H9 (cell line): ENCODE measurements around the gene DENND1A. TPM values are rescaled to one million over a fixed set of nuclear protein-coding genes. Genes with fewer than 3 reads are reported as not detected.

Experiments
- DNase-seq: peaks from one replicate; pipeline ENCODE4 v3.0.0-alpha.2; 2017
- H2AFZ ChIP-seq: one replicate; pipeline ENCODE4 v1.6.1; 2013; ENCODE audit warnings: mild to moderate bottlenecking, low read length, control low read depth, moderate library complexity
- H2AK5ac ChIP-seq: 2 replicates; pipeline ENCODE4 v1.6.1; 2013; ENCODE audit warnings: low read length, control low read depth, mixed read lengths; ENCODE audit not compliant: insufficient read length
- H2BK120ac ChIP-seq: one replicate; pipeline ENCODE4 v1.6.1; 2013; ENCODE audit warnings: low read depth, mild to moderate bottlenecking, low read length, control low read depth, inconsistent platforms; ENCODE audit not compliant: poor library complexity, severe bottlenecking
- H2BK12ac ChIP-seq: 2 replicates; pipeline ENCODE4 v1.6.1; 2013; ENCODE audit warnings: low read length, control low read depth, mixed read lengths, low read depth; ENCODE audit not compliant: insufficient read length
- H2BK15ac ChIP-seq: 2 replicates; pipeline ENCODE4 v1.6.1; 2013; ENCODE audit warnings: low read depth, low read length, control low read depth
- H2BK20ac ChIP-seq: one replicate; pipeline ENCODE4 v1.6.1; 2013; ENCODE audit warnings: low read depth, mild to moderate bottlenecking, low read length, control low read depth, inconsistent platforms; ENCODE audit not compliant: poor library complexity, severe bottlenecking
- H2BK5ac ChIP-seq: 2 replicates; pipeline ENCODE4 v1.6.1; 2013; ENCODE audit warnings: low read length, control low read depth, mixed read lengths; ENCODE audit not compliant: insufficient read length
- H3K14ac ChIP-seq: 2 replicates; pipeline ENCODE4 v1.6.1; 2013; ENCODE audit warnings: low read length, control low read depth; ENCODE audit not compliant: insufficient read depth
- H3K18ac ChIP-seq: 2 replicates; pipeline ENCODE4 v1.6.1; 2013; ENCODE audit warnings: low read depth, mild to moderate bottlenecking, mixed read lengths, low read length, control low read depth; ENCODE audit not compliant: insufficient read length
- H3K23ac ChIP-seq: 2 replicates; pipeline ENCODE4 v1.6.1; 2013; ENCODE audit warnings: low read length, control low read depth, mixed read lengths, low read depth; ENCODE audit not compliant: insufficient read length
- H3K23me2 ChIP-seq: 2 replicates; pipeline ENCODE4 v1.6.1; 2013; ENCODE audit warnings: low read depth, mild to moderate bottlenecking, mixed read lengths, low read length, control low read depth; ENCODE audit not compliant: insufficient read length, poor library complexity, severe bottlenecking
- H3K27ac ChIP-seq: 2 replicates; pipeline ENCODE4 v1.5.1; 2013; ENCODE audit warnings: low read length, control low read depth, mixed read lengths, low read depth; ENCODE audit not compliant: insufficient read length
- H3K27me3 ChIP-seq: 2 replicates; pipeline ENCODE4 v1.6.1; 2013; ENCODE audit warnings: low read length, control low read depth, inconsistent platforms; ENCODE audit not compliant: insufficient read depth
- H3K4ac ChIP-seq: 2 replicates; pipeline ENCODE4 v1.6.1; 2013; ENCODE audit warnings: low read depth, mild to moderate bottlenecking, control low read depth, inconsistent platforms, low read length, moderate library complexity
- H3K4me1 ChIP-seq: 2 replicates; pipeline ENCODE4 v1.6.1; 2013; ENCODE audit warnings: low read length, control low read depth, inconsistent platforms; ENCODE audit not compliant: insufficient read depth
- H3K4me2 ChIP-seq: 2 replicates; pipeline ENCODE4 v1.6.1; 2013; ENCODE audit warnings: low read length, control low read depth, mixed read lengths; ENCODE audit not compliant: insufficient read length, insufficient read depth
- H3K56ac ChIP-seq: 2 replicates; pipeline ENCODE4 v1.6.1; 2013; ENCODE audit warnings: low read depth, mild to moderate bottlenecking, mixed read lengths, low read length, control low read depth; ENCODE audit not compliant: insufficient read length
- H3K79me1 ChIP-seq: 2 replicates; pipeline ENCODE4 v1.6.1; 2013; ENCODE audit warnings: low read depth, mild to moderate bottlenecking, moderate library complexity, low read length, control low read depth, inconsistent platforms; ENCODE audit not compliant: insufficient read depth, poor library complexity, severe bottlenecking
- H3K79me2 ChIP-seq: 2 replicates; pipeline ENCODE4 v1.6.1; 2013; ENCODE audit warnings: low read length, control low read depth, inconsistent platforms; ENCODE audit not compliant: insufficient read depth
- H3K9ac ChIP-seq: 2 replicates; pipeline ENCODE4 v1.6.1; 2013; ENCODE audit warnings: low read length, control low read depth, mixed read lengths; ENCODE audit not compliant: insufficient read length; ENCODE audit errors: extremely low read depth
- H3K9me3 ChIP-seq: one replicate; pipeline ENCODE4 v1.6.1; 2013; ENCODE audit warnings: low read depth, low read length, inconsistent platforms; ENCODE audit not compliant: control insufficient read depth
- H3T11ph ChIP-seq: one replicate; pipeline ENCODE4 v1.6.1; 2013; ENCODE audit warnings: mild to moderate bottlenecking, low read length, control low read depth, inconsistent platforms
- H4K20me1 ChIP-seq: one replicate; pipeline ENCODE4 v1.6.1; 2013; ENCODE audit not compliant: control insufficient read depth, insufficient read length, insufficient read depth
- H4K5ac ChIP-seq: 2 replicates; pipeline ENCODE4 v1.6.1; 2013; ENCODE audit warnings: low read depth, mild to moderate bottlenecking, mixed read lengths, low read length, control low read depth; ENCODE audit not compliant: insufficient read length
- H4K8ac ChIP-seq: replicated peaks from 2 replicates; pipeline ENCODE4 v1.6.1; 2013; ENCODE audit warnings: low read length, control low read depth, mixed read lengths, low read depth; ENCODE audit not compliant: insufficient read length
- H4K91ac ChIP-seq: 2 replicates; pipeline ENCODE4 v1.6.1; 2013; ENCODE audit warnings: low read depth, mild to moderate bottlenecking, moderate library complexity, mixed read lengths, low read length, control low read depth; ENCODE audit not compliant: insufficient read length
- H3K27ac Mint-ChIP-seq, 3 experiments: 2 replicates in 2 of 3; 3 replicates in 1 of 3; pipeline ENCODE4 v1.8.0; 2020 to 2021; ENCODE audit warnings: mixed read lengths in 3 of 3, mild to moderate bottlenecking in 1 of 3, moderate library complexity in 1 of 3
- H3K27me3 Mint-ChIP-seq: 2 replicates; pipeline ENCODE4 v1.8.0; 2021; ENCODE audit warnings: low read depth, mild to moderate bottlenecking, moderate library complexity, mixed read lengths
- H3K36me3 Mint-ChIP-seq, 3 experiments: 2 replicates in 2 of 3; 3 replicates in 1 of 3; pipeline ENCODE4 v1.8.0; 2020 to 2021; ENCODE audit warnings: low read depth in 3 of 3, mixed read lengths in 3 of 3; ENCODE audit not compliant: insufficient read depth in 1 of 3
- H3K4me1 Mint-ChIP-seq, 2 experiments: 2 replicates each; pipeline ENCODE4 v1.8.0; 2020; ENCODE audit warnings: mixed read lengths in 2 of 2
- H3K4me3 Mint-ChIP-seq, 2 experiments: 2 replicates in 1 of 2; 3 replicates in 1 of 2; pipeline ENCODE4 v1.8.0; 2020 to 2021; ENCODE audit warnings: mild to moderate bottlenecking in 2 of 2, mixed read lengths in 2 of 2, moderate library complexity in 1 of 2
- H3K9me3 Mint-ChIP-seq, 2 experiments: 2 replicates in 1 of 2; 3 replicates in 1 of 2; pipeline ENCODE4 v1.8.0; 2020; ENCODE audit warnings: mild to moderate bottlenecking in 2 of 2, mixed read lengths in 2 of 2, moderate library complexity in 1 of 2
- CTCF ChIP-seq: fragments of 200-600 bp; sonication (generic); conservative IDR thresholded peaks from 3 replicates; pipeline ENCODE4 v1.8.0; 2021; ENCODE audit warnings: antibody characterized with exemption, mild to moderate bottlenecking
- WGBS: extraction: QIAGEN DNeasy Blood & Tissue Kit; methylation state at CpG from one replicate; pipeline ENCODE4 v1.1.7; 2013; ENCODE audit warnings: missing lambda C conversion rate, low lambda C conversion rate, mixed read lengths; ENCODE audit not compliant: insufficient read length; ENCODE audit errors: extremely low coverage; 5-methylcytosine and 5-hydroxymethylcytosine counted together
- total RNA-seq: library from RNA; stranded (reverse); gene quantifications from 2 replicates; pipeline ENCODE4 v1.2.1, GENCODE V29; 2021

Gene DENND1A
- total RNA-seq, 1 experiment from 2014 or later = 20.4 TPM

GRCh38 chr9:123597048-123597447 lies 332.9 kb downstream of the DENND1A start:
- H3K4me1 ChIP-seq = no peaks in the 10 kb centered on the region
- no peak overlapping the region for H4K91ac ChIP-seq
- no peak overlapping the region for H3K4ac ChIP-seq
- no peak overlapping the region for H4K8ac ChIP-seq
- Mint-ChIP-seq H3K4me3 (no peak overlapping the region), H3K27ac (no peak overlapping the region), H3K27me3 (no peaks in the 10 kb centered on the region), H3K4me1 (peaks cover 14 to 16% of the 10 kb centered on the region in 2 experiments), H3K9me3 (no peaks in the 10 kb centered on the region), H3K36me3 (peaks cover 0 to 1% (median 0%) of the 10 kb centered on the region in 3 experiments; a peak in 1 of 7 replicates)
- no peaks in the 10 kb centered on the region for H3K27me3 ChIP-seq
- no peak overlapping the region for H2BK5ac ChIP-seq
- H3K23me2 ChIP-seq = no peaks in the 10 kb centered on the region
- H2BK12ac ChIP-seq = no peak overlapping the region
- no peak for TF ChIP-seq CTCF
- no peak overlapping the region for H2AK5ac ChIP-seq
- H3K56ac ChIP-seq = no peak overlapping the region
- H4K5ac ChIP-seq = no peak overlapping the region
- H3K9ac ChIP-seq = no peak overlapping the region
- no peak overlapping the region for H3K14ac ChIP-seq
- H4K20me1 ChIP-seq = no peaks in the 10 kb centered on the region
- H2AFZ ChIP-seq = no peak overlapping the region
- H3K79me2 ChIP-seq = no peaks in the 10 kb centered on the region
- H2BK120ac ChIP-seq = no peak overlapping the region
- H2BK20ac ChIP-seq = no peak overlapping the region
- DNase-seq = no peak
- H3K23ac ChIP-seq = no peak overlapping the region
- no peak overlapping the region for H3K4me2 ChIP-seq
- WGBS = no CpG with 5 or more reads among the region's 4 CpGs
- H3K79me1 ChIP-seq = no peaks in the 10 kb centered on the region
- no peak overlapping the region for H3K27ac ChIP-seq
- H2BK15ac ChIP-seq = no peak overlapping the region
- H3K9me3 ChIP-seq = no peaks in the 10 kb centered on the region
- H3K18ac ChIP-seq = no peak overlapping the region
- no peak overlapping the region for H3T11ph ChIP-seq
